HEK293T (cell line): ENCODE results near the gene ZNRF3.

Experiments used
- BHLHE40 ChIP-seq: fragments of 450-650 bp; IDR thresholded peaks from 2 replicates; pipeline ENCODE4 v1.6.1; 2016; ENCODE audit warnings: mild to moderate bottlenecking, moderate library complexity, borderline replicate concordance
- FOXA1 ChIP-seq: fragments of 450-650 bp; IDR thresholded peaks from 2 replicates; pipeline ENCODE4 v1.6.1; 2016; ENCODE audit warnings: mild to moderate bottlenecking
- FOXK2 ChIP-seq: fragments of 450-650 bp; IDR thresholded peaks from 2 replicates; pipeline ENCODE4 v1.6.1; 2016; ENCODE audit warnings: mild to moderate bottlenecking
- SP1 ChIP-seq: fragments of 450-650 bp; IDR thresholded peaks from 2 replicates; pipeline ENCODE4 v1.6.1; 2017
- TARDBP ChIP-seq: fragments of 450-650 bp; IDR thresholded peaks from 2 replicates; pipeline ENCODE4 v1.6.1; 2016
- ZNF384 ChIP-seq: fragments of 450-650 bp; IDR thresholded peaks from 2 replicates; pipeline ENCODE4 v1.6.1; 2016
- TF ChIP-seq, protein P1 (sequence below): fragments of 450-650 bp; IDR thresholded peaks from 2 replicates; pipeline ENCODE4 v1.6.1; 2016

DNA sequence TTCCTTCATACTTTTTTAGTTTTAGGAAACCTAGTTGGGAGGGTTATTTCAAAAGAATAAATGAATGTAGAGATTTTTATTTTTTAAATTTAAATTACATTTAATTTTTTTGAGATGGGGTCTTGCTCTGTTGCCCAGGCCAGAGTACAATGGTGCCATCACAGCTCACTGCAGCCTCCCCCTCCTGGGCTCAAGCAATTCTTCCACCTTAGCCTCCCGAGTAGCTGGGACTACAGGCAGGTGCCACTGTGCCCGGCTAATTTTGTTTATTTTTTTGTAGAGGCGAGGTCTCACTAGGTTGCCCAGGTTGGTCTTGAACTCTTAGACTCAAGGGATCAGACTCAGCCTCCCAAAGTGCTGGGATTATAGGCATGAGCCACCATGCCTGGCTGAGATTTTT, 32.6 kb downstream of the ZNRF3 start:
- TF ChIP-seq SP1 = no peak
- TF ChIP-seq, protein P1, sequence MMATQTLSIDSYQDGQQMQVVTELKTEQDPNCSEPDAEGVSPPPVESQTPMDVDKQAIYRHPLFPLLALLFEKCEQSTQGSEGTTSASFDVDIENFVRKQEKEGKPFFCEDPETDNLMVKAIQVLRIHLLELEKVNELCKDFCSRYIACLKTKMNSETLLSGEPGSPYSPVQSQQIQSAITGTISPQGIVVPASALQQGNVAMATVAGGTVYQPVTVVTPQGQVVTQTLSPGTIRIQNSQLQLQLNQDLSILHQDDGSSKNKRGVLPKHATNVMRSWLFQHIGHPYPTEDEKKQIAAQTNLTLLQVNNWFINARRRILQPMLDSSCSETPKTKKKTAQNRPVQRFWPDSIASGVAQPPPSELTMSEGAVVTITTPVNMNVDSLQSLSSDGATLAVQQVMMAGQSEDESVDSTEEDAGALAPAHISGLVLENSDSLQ = no peak
- TF ChIP-seq ZNF384 = no peak
- TF ChIP-seq FOXK2 = no peak
- TF ChIP-seq TARDBP = no peak
- no peak for TF ChIP-seq BHLHE40
- no peak for TF ChIP-seq FOXA1
